K562 (cell line): ENCODE data around the gene SLC8A2. TPM values are rescaled to one million over a fixed set of nuclear protein-coding genes. Genes with fewer than 3 reads are reported as not detected.

Experiments
- BMI1 ChIP-seq: fragments of 150-350 bp; IDR thresholded peaks from 2 replicates; pipeline ENCODE4 v1.6.1; 2014; ENCODE audit warnings: low read length
- HDAC8 ChIP-seq: fragments of 450-650 bp; IDR thresholded peaks from 2 replicates; pipeline ENCODE4 v1.6.1; 2016; ENCODE audit warnings: mild to moderate bottlenecking, missing genetic modification characterization, moderate library complexity, missing compliant biosample characterization
- HNRNPLL ChIP-seq: fragments of 200-400 bp; formaldehyde crosslinking; IDR thresholded peaks from 2 replicates; pipeline ENCODE4 v1.6.1; 2017; ENCODE audit warnings: low read length, low read depth, mild to moderate bottlenecking; ENCODE audit not compliant: poor library complexity, severe bottlenecking
- HSF4 ChIP-seq: fragments of 250-450 bp; sonication (Bioruptor Pico); IDR thresholded peaks from 2 replicates; pipeline ENCODE4 v2.1.2; 2022; ENCODE audit warnings: mild to moderate bottlenecking, moderate library complexity, borderline replicate concordance
- MGA ChIP-seq: fragments of 450-650 bp; IDR thresholded peaks from 2 replicates; pipeline ENCODE4 v1.6.1; 2016; ENCODE audit warnings: mild to moderate bottlenecking, moderate library complexity
- NR3C1 ChIP-seq: sonication (generic); formaldehyde crosslinking; IDR thresholded peaks from 2 replicates; pipeline ENCODE4 v1.8.1; 2022; ENCODE audit warnings: missing genetic modification reagents
- RBM17 ChIP-seq: fragments of 200-400 bp; formaldehyde crosslinking; IDR thresholded peaks from 2 replicates; pipeline ENCODE4 v1.6.1; 2017; ENCODE audit warnings: low read depth, mild to moderate bottlenecking, low read length, borderline replicate concordance
- XRCC4 ChIP-seq: IDR thresholded peaks from one replicate; pipeline ENCODE4 v1.6.1; 2011; ENCODE audit not compliant: insufficient read depth, insufficient read length; ENCODE audit errors: extremely low read depth
- ZC3H8 ChIP-seq: fragments of 450-650 bp; IDR thresholded peaks from 2 replicates; pipeline ENCODE4 v1.6.1; 2017
- ZNF175 ChIP-seq: fragments of 200-800 bp; sonication (Bioruptor generic); IDR thresholded peaks from 2 replicates; pipeline ENCODE4 v1.6.1; 2016; ENCODE audit warnings: low read depth, mild to moderate bottlenecking, missing genetic modification characterization, missing compliant biosample characterization
- polyA plus RNA-seq, 8 experiments: library from polyadenylated mRNA; depleted of rRNA in 4 of 8; stranded (reverse) in 5 of 8; unstranded in 3 of 8; fragments of >200 nt; fragmentation: Nextera tagmentation in 2 of 8; fragmentation: Illumina TruSeq in 1 of 8; extraction: Ambion mirVana in 2 of 8; extraction: Trizol in 1 of 8; gene quantifications; 2 replicates each; pipeline versions ENCODE4 v1.2.1 to v1.2.3, GENCODE V29; 2011 to 2014; ENCODE audit warnings: inconsistent platforms in 1 of 8, missing spikeins in 1 of 8
- total RNA-seq, 7 experiments: library from RNA; depleted of rRNA in 6 of 7; stranded (reverse); fragments of >200 nt in 6 of 7; fragmentation: Illumina TruSeq in 2 of 7; extraction: Trizol in 2 of 7; gene quantifications; 2 replicates each; pipeline versions ENCODE4 v1.2.1 to v1.2.3, GENCODE V29; 2011 to 2021; ENCODE audit warnings: low replicate concordance in 1 of 7
- TF ChIP-seq, protein P1 (sequence below): sonication (generic); formaldehyde crosslinking; IDR thresholded peaks from 2 replicates; pipeline ENCODE4 v1.8.0; 2022; ENCODE audit warnings: mild to moderate bottlenecking, missing genetic modification reagents

SLC8A2 gene
- total and polyA plus RNA-seq, 9 of the 15 experiments (the other 6 are each of a cell fraction or from before 2014, with no cell fraction given), result 0.07 to 0.66 (median 0.24) TPM; not detected in 3

DNA sequence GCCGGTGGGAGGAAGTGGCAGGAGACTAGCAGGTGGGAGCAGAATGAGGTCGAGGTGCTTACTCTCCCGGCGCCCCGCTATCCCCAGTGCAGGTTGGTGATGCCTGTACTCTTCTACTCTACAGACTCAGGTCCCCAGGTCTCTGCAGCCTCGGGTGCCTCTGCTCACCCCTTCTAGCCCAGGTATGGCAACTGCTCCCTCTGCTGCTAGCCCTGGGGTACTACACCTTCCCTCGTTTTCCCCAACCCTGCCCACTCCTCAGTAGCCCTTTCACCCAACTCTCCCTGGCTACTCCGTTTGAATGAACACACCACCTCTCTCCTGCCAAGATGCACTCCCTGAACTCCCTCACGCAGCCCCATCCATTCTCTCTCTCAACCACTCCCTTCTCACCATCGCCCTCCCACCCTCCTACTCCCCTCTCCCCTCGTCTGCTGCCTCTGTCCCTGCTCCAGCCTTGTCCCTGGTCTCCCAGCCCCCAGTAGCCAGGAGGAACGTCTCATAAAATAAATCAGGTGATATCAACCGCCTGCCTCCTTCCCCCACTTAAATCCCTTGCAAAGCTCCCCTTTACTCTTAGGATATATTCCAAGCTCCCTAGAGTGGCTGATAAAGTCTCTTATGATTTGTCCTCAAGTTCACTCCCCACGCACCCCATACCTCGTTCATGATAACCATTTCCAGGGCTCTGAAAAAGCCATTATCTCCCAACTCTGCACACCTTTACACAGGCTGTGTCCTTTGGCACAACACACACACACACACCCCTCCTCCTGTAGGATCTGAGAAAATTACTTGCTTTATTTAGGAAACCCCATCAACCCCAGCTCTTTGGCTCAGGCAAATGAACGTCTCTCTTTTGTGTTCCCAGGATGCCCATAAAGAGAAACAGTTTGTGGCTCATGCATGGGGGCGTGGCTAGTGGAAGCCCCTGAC, 44.2 kb downstream of the SLC8A2 start (continued):
- TF ChIP-seq BMI1 (no peak), NR3C1 (CRISPR knock-in tag) (no peak), ZC3H8 (no peak), ZNF175 (CRISPR knock-in tag) (no peak), RBM17 (no peak), XRCC4 (no peak), HSF4 (no peak), MGA (no peak), HDAC8 (tag) (no peak), HNRNPLL (no peak)
- TF ChIP-seq, protein P1, sequence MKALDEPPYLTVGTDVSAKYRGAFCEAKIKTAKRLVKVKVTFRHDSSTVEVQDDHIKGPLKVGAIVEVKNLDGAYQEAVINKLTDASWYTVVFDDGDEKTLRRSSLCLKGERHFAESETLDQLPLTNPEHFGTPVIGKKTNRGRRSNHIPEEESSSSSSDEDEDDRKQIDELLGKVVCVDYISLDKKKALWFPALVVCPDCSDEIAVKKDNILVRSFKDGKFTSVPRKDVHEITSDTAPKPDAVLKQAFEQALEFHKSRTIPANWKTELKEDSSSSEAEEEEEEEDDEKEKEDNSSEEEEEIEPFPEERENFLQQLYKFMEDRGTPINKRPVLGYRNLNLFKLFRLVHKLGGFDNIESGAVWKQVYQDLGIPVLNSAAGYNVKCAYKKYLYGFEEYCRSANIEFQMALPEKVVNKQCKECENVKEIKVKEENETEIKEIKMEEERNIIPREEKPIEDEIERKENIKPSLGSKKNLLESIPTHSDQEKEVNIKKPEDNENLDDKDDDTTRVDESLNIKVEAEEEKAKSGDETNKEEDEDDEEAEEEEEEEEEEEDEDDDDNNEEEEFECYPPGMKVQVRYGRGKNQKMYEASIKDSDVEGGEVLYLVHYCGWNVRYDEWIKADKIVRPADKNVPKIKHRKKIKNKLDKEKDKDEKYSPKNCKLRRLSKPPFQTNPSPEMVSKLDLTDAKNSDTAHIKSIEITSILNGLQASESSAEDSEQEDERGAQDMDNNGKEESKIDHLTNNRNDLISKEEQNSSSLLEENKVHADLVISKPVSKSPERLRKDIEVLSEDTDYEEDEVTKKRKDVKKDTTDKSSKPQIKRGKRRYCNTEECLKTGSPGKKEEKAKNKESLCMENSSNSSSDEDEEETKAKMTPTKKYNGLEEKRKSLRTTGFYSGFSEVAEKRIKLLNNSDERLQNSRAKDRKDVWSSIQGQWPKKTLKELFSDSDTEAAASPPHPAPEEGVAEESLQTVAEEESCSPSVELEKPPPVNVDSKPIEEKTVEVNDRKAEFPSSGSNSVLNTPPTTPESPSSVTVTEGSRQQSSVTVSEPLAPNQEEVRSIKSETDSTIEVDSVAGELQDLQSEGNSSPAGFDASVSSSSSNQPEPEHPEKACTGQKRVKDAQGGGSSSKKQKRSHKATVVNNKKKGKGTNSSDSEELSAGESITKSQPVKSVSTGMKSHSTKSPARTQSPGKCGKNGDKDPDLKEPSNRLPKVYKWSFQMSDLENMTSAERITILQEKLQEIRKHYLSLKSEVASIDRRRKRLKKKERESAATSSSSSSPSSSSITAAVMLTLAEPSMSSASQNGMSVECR, result no peak
